ENCODE data around the gene STING1. TPM values are rescaled to one million over a fixed set of nuclear protein-coding genes. Genes with fewer than 3 reads are reported as not detected.
A peak's percentile ranks its signal among the peaks of the same experiment; 100 is the strongest.

Gene STING1
- total and polyA plus RNA-seq, 2 of the 13 experiments (the other 11 are each of a cell fraction or from before 2014, with no cell fraction given), result 1.3 to 4.4 TPM

DNA sequence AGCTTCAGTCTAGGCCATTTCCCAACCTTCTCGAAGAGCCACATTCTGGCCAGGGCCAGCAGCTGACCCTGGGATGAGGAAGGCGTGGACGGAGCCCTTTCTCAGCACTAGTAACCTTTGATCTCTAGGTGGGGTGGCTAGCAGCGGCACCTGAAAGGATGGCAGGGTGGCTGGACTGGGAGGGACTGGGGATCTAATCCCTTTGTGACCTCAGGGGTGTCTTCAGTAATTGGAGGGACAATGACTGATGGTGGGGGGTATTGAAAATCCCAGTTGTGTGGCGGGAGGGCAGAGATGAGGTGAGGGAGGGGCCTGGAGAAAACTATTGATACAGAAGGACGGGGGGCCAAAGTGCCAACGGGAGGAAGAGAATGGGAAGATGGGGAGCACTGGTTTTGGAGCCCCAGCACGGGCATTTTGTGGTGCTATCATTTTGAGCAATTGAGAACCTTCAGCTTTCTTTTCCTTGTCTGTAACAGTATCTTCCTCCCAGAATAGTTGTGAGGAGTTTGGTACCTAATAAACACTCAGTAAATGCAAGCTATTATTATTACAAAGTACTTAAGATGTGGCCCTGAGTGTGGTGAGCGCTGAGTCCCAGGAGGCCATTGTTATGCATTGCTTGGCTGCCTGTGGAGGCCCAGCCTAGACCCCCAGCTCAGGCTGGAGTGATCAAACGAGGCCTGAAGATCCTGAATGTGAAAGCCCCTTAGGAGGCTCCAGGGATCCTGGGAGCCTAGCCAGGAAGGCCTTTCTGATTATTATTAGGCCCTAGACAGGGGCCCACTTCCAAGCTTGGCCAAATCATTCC, 41.3 kb upstream of the STING1 start (continued):
- TF ChIP-seq, protein P1, sequence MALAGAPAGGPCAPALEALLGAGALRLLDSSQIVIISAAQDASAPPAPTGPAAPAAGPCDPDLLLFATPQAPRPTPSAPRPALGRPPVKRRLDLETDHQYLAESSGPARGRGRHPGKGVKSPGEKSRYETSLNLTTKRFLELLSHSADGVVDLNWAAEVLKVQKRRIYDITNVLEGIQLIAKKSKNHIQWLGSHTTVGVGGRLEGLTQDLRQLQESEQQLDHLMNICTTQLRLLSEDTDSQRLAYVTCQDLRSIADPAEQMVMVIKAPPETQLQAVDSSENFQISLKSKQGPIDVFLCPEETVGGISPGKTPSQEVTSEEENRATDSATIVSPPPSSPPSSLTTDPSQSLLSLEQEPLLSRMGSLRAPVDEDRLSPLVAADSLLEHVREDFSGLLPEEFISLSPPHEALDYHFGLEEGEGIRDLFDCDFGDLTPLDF (CRISPR knock-in tag; IDR thresholded peaks at IDR 0.05), result no peak
- TF ChIP-seq TAF1 (CRISPR knock-in tag; IDR thresholded peaks at IDR 0.05), result no peak
- TF ChIP-seq ZBTB7B (CRISPR knock-in tag; IDR thresholded peaks at IDR 0.05), result no peak
- no peak for TF ChIP-seq ZNF598 (CRISPR knock-in tag; IDR thresholded peaks at IDR 0.05; ENCODE audit: borderline replicate concordance)
- TF ChIP-seq ZKSCAN5 (CRISPR knock-in tag; IDR thresholded peaks at IDR 0.05), result no peak
- no peak for TF ChIP-seq ZNF781 (CRISPR knock-in tag; IDR thresholded peaks at IDR 0.05; ENCODE audit: borderline replicate concordance, not compliant biosample characterization)
- 0 out of 2 replicates have a peak, but pooled peaks have one; percentile 24 for TF ChIP-seq HDAC1 (CRISPR knock-in tag; IDR thresholded peaks at IDR 0.05)
- TF ChIP-seq ATAD3A (CRISPR knock-in tag; IDR thresholded peaks at IDR 0.05), result no peak
- TF ChIP-seq PHF5A (CRISPR knock-in tag; IDR thresholded peaks at IDR 0.05; ENCODE audit: low read depth, unreplicated experiment), result no peak
- TF ChIP-seq ZNF816 (CRISPR knock-in tag; IDR thresholded peaks at IDR 0.05; ENCODE audit: borderline replicate concordance), result no peak
- peak; percentile 62; the same call in 1 of the 2 replicates for TF ChIP-seq GATAD2A (CRISPR knock-in tag; IDR thresholded peaks at IDR 0.05)
- TF ChIP-seq IKZF4 (CRISPR knock-in tag; IDR thresholded peaks at IDR 0.05; ENCODE audit: borderline replicate concordance, low read depth, not compliant biosample characterization), result no peak
- no peak for TF ChIP-seq ZFP36L2 (CRISPR knock-in tag; IDR thresholded peaks at IDR 0.05)
- TF ChIP-seq PAXIP1 (CRISPR knock-in tag; conservative IDR thresholded peaks at IDR 0.05), result peak; percentile 68
- TF ChIP-seq ADNP (CRISPR knock-in tag; IDR thresholded peaks at IDR 0.05), result no peak
- peak; percentile 73 for TF ChIP-seq RARA (CRISPR knock-in tag; IDR thresholded peaks at IDR 0.05)
- TF ChIP-seq RFX3 (CRISPR knock-in tag; IDR thresholded peaks at IDR 0.05), result no peak
- peak; percentile 31 for TF ChIP-seq TEAD3 (CRISPR knock-in tag; optimal IDR thresholded peaks at IDR 0.05; ENCODE audit: borderline replicate concordance)
- no peak for TF ChIP-seq ZSCAN20 (CRISPR knock-in tag; IDR thresholded peaks at IDR 0.05; ENCODE audit: borderline replicate concordance)
- no peak for TF ChIP-seq SOX6 (IDR thresholded peaks at IDR 0.05)
- peak; percentile 63 for TF ChIP-seq SOX6 (CRISPR knock-in tag; IDR thresholded peaks at IDR 0.05)
- TF ChIP-seq, protein P2, sequence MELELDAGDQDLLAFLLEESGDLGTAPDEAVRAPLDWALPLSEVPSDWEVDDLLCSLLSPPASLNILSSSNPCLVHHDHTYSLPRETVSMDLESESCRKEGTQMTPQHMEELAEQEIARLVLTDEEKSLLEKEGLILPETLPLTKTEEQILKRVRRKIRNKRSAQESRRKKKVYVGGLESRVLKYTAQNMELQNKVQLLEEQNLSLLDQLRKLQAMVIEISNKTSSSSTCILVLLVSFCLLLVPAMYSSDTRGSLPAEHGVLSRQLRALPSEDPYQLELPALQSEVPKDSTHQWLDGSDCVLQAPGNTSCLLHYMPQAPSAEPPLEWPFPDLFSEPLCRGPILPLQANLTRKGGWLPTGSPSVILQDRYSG (CRISPR knock-in tag; IDR thresholded peaks at IDR 0.05), result no peak

Data from HepG2 (cell line).